ENCODE data around the gene HES1. TPM values are rescaled to one million over a fixed set of nuclear protein-coding genes. Genes with fewer than 3 reads are reported as not detected.
A peak's percentile ranks its signal among the peaks of the same experiment; 100 is the strongest.

Gene HES1
- total and polyA plus RNA-seq, 9 of the 15 experiments (the other 6 are each of a cell fraction or from before 2014, with no cell fraction given): 3.4 to 37.0 (median 19.3) TPM

DNA sequence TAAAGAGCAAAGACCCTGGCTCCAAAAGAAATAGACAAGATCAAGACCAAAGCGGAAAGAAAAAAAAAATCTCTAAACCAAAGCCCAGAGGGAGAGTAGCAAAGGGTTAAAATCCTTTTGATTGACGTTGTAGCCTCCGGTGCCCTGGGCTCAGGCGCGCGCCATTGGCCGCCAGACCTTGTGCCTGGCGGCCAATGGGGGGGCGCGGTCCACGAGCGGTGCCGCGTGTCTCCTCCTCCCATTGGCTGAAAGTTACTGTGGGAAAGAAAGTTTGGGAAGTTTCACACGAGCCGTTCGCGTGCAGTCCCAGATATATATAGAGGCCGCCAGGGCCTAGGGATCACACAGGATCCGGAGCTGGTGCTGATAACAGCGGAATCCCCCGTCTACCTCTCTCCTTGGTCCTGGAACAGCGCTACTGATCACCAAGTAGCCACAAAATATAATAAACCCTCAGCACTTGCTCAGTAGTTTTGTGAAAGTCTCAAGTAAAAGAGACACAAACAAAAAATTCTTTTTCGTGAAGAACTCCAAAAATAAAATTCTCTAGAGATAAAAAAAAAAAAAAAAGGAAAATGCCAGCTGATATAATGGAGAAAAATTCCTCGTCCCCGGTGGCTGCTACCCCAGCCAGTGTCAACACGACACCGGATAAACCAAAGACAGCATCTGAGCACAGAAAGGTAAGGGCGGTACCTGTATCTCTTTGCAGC lies at the start of gene HES1 (continued):
- TF ChIP-seq, protein P1, sequence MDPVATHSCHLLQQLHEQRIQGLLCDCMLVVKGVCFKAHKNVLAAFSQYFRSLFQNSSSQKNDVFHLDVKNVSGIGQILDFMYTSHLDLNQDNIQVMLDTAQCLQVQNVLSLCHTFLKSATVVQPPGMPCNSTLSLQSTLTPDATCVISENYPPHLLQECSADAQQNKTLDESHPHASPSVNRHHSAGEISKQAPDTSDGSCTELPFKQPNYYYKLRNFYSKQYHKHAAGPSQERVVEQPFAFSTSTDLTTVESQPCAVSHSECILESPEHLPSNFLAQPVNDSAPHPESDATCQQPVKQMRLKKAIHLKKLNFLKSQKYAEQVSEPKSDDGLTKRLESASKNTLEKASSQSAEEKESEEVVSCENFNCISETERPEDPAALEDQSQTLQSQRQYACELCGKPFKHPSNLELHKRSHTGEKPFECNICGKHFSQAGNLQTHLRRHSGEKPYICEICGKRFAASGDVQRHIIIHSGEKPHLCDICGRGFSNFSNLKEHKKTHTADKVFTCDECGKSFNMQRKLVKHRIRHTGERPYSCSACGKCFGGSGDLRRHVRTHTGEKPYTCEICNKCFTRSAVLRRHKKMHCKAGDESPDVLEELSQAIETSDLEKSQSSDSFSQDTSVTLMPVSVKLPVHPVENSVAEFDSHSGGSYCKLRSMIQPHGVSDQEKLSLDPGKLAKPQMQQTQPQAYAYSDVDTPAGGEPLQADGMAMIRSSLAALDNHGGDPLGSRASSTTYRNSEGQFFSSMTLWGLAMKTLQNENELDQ (CRISPR knock-in tag; IDR thresholded peaks at IDR 0.05; ENCODE audit: borderline replicate concordance): no peak
- no peak for TF ChIP-seq NR3C1 (CRISPR knock-in tag; IDR thresholded peaks at IDR 0.05)
- TF ChIP-seq ATF1 (CRISPR knock-in tag; IDR thresholded peaks at IDR 0.05): no peak
- peak; percentile 79 for TF ChIP-seq ATF1 (tag; IDR thresholded peaks at IDR 0.05)
- TF ChIP-seq CREM (IDR thresholded peaks at IDR 0.05; ENCODE audit: low read depth): peak; percentile 69
- no peak for TF ChIP-seq KDM4B (IDR thresholded peaks at IDR 0.05; ENCODE audit: borderline replicate concordance in 2 of 2, low read depth in 1 of 2)
- no peak for TF ChIP-seq TAF15 (IDR thresholded peaks at IDR 0.05; ENCODE audit: low read depth, low read length)
- TF ChIP-seq, protein P2, sequence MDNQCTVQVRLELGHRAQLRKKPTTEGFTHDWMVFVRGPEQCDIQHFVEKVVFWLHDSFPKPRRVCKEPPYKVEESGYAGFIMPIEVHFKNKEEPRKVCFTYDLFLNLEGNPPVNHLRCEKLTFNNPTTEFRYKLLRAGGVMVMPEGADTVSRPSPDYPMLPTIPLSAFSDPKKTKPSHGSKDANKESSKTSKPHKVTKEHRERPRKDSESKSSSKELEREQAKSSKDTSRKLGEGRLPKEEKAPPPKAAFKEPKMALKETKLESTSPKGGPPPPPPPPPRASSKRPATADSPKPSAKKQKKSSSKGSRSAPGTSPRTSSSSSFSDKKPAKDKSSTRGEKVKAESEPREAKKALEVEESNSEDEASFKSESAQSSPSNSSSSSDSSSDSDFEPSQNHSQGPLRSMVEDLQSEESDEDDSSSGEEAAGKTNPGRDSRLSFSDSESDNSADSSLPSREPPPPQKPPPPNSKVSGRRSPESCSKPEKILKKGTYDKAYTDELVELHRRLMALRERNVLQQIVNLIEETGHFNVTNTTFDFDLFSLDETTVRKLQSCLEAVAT (IDR thresholded peaks at IDR 0.05): peak; percentile 88 to 91
- peak; percentile 47; the same call in 1 of the 2 replicates for TF ChIP-seq JUND (IDR thresholded peaks at IDR 0.05; ENCODE audit: borderline replicate concordance, low read depth, low read length)
- TF ChIP-seq JUND (tag; IDR thresholded peaks at IDR 0.05; ENCODE audit: borderline replicate concordance, low read depth, low read length): no peak
- TF ChIP-seq, protein P3, sequence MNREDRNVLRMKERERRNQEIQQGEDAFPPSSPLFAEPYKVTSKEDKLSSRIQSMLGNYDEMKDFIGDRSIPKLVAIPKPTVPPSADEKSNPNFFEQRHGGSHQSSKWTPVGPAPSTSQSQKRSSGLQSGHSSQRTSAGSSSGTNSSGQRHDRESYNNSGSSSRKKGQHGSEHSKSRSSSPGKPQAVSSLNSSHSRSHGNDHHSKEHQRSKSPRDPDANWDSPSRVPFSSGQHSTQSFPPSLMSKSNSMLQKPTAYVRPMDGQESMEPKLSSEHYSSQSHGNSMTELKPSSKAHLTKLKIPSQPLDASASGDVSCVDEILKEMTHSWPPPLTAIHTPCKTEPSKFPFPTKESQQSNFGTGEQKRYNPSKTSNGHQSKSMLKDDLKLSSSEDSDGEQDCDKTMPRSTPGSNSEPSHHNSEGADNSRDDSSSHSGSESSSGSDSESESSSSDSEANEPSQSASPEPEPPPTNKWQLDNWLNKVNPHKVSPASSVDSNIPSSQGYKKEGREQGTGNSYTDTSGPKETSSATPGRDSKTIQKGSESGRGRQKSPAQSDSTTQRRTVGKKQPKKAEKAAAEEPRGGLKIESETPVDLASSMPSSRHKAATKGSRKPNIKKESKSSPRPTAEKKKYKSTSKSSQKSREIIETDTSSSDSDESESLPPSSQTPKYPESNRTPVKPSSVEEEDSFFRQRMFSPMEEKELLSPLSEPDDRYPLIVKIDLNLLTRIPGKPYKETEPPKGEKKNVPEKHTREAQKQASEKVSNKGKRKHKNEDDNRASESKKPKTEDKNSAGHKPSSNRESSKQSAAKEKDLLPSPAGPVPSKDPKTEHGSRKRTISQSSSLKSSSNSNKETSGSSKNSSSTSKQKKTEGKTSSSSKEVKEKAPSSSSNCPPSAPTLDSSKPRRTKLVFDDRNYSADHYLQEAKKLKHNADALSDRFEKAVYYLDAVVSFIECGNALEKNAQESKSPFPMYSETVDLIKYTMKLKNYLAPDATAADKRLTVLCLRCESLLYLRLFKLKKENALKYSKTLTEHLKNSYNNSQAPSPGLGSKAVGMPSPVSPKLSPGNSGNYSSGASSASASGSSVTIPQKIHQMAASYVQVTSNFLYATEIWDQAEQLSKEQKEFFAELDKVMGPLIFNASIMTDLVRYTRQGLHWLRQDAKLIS (CRISPR knock-in tag; IDR thresholded peaks at IDR 0.05): 0 out of 2 replicates have a peak, but pooled peaks have one; percentile 46
- TF ChIP-seq, protein P4, sequence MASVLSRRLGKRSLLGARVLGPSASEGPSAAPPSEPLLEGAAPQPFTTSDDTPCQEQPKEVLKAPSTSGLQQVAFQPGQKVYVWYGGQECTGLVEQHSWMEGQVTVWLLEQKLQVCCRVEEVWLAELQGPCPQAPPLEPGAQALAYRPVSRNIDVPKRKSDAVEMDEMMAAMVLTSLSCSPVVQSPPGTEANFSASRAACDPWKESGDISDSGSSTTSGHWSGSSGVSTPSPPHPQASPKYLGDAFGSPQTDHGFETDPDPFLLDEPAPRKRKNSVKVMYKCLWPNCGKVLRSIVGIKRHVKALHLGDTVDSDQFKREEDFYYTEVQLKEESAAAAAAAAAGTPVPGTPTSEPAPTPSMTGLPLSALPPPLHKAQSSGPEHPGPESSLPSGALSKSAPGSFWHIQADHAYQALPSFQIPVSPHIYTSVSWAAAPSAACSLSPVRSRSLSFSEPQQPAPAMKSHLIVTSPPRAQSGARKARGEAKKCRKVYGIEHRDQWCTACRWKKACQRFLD (CRISPR knock-in tag; IDR thresholded peaks at IDR 0.05): no peak
- TF ChIP-seq GATA2 (CRISPR knock-in tag; IDR thresholded peaks at IDR 0.05): no peak
- TF ChIP-seq HMG20A (CRISPR knock-in tag; conservative IDR thresholded peaks at IDR 0.05): no peak
- no peak for TF ChIP-seq NUFIP1 (IDR thresholded peaks at IDR 0.05; ENCODE audit: partially characterized antibody)
- no peak for TF ChIP-seq C11orf30 (IDR thresholded peaks at IDR 0.05; ENCODE audit: low read depth)
- TF ChIP-seq MIER1 (IDR thresholded peaks at IDR 0.05; ENCODE audit: low read depth): peak; percentile 76
- TF ChIP-seq PCBP1 (IDR thresholded peaks at IDR 0.05; ENCODE audit: low read depth, low read length, poor library complexity, severe bottlenecking): no peak
- peak; percentile 90 for TF ChIP-seq ETV1 (tag; conservative IDR thresholded peaks at IDR 0.05; ENCODE audit: low read depth)
